DMS79 treated with DMSO at 0.1 percent for 48 hours (cell line): Measurements from ENCODE around the gene NPLOC4.
"Not testable (repeated sequence)": the region's sequence is repeated elsewhere in the genome, so short reads cannot be mapped to it uniquely, and the experiment has no call there.

Source experiments
- DNase-seq: peaks from one replicate; lab custom pipeline; 2025; lab: John Stamatoyannopoulos, UW

NPLOC4 gene

DNA sequence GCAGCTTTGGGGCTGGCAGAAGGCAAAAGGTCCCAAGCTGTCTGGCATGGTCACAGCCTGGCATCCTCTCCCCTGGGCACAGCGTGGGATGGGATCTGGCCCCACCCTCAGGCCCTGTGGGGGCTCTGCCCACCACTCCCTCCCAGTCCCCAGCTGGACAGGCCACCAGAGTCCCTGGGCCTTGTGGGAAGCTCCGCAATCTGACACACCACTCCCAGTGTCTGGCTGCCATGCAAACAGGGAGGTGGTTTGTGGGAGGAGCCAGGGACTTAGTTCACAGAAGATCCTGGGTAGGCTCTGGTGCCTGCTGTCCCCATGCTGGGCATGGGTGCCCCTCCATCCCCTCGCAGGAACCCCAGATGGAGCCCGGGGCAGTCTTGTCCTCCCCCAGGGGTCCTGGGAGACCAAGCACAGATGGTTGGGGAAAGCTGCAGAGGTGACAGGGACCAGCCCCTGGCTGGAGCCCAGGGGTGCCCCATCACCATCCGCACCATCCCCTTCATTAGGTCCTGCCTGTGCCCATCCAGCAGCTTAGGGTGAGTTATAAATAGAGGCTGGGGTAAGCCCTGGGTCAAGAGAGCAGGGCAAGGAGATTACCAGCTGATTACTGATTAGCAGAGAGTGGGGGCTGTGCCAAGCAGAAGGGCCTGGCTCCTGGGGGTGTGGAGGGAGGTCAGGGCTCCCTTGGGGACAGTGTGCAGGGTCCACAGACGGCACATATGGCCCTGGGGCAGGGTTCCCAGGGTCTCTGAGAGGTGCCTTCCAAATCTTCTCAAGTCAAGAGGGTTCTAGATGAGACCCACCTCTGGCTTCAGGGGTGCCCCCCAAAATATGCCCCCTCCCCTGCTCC lies 102.5 kb downstream of the NPLOC4 start:
- no peak for DNase-seq

DNA sequence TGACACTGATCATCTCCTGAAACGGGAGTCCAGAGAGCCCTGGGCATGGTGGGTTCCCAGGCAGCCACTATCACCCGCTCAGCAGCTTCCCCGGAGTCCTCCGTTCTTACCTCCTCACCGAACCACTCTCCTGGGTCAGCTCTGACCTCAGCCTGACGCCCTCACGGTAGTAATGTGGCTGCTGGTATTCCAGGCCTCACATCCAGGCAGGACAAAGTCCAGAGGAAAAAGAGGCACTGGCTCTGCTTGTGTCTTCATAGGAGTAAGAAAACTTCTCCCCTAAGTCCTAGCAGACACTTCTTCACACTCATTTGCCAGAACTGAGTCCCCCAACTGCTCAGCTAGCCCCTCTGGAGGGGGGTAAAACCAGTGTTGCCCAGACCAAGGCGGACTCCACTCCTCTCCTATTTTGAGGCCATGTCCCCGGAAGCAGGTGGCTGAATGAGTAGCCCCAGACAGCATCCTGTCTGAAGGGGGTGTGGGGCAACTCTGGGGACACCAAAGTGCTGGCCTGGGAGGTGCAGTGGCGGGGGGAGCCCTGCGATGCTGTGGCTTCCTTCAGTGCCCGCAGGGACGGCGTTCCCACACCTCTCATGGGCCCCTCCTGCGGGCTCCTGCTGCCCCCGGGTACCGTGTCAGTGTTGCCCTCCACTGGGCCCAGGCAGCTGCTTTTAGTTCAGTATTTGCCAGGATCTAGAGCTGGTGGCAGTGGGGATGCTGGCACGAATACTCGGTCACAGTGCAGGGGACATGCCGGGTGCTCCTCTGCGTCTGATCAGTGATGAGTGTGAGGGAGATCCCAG lies 103.4 kb downstream of the NPLOC4 start:
- DNase-seq, result no peak

DNA sequence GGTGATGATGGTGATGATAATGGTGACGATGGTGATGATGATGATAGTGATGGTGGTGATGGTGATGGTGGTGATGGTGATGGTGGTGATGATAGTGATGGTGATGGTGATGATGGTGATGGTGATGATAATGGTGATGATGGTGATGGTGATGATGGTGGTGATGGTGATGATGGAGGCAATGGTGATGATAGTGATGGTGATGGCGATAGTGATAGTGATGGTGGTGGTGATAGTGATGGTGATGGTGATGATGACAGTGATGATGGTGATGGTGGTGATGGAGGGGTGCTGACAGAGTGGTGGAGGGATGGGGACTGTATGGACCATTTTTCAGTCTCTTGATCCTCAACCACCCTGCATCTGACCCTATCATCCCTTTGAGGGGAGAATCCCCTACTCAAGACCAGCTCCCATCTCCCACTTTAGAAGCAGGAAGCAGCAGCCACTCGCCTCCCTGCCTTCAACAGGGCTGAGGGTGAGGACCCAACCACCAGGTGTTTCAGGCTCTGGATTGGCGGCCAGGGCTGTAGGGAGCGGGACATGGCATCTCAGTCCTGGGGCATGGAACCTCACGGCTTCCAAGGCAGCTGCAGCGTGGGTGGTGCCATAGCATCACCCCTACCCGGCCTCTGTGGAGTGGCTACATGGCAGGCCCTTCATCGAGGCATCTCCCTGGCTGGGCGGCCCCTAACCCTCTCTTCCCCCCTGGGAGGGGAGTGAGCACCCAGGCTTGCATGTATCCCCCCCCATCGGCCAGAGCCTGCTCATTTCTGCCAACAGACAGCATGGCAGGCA lies 104.2 kb downstream of the NPLOC4 start:
- DNase-seq, result no peak

DNA sequence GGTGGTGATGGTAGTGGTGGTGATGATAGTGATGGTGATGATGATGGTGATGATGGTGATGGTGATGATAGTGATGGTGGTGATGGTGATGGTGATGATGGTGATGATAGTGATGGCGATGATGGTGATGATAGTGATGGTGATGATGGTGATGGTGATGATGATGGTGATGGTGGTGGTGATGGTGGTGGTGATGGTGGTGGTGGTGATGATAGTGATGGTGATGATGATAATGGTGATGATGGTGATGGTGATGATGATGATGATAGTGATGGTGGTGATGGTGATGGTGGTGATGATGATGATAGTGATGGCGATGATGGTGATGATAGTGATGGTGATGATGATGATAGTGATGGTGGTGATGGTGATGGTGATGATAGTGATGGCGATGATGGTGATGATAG lies 104.9 kb downstream of the NPLOC4 start:
- DNase-seq, result not testable (repeated sequence)

DNA sequence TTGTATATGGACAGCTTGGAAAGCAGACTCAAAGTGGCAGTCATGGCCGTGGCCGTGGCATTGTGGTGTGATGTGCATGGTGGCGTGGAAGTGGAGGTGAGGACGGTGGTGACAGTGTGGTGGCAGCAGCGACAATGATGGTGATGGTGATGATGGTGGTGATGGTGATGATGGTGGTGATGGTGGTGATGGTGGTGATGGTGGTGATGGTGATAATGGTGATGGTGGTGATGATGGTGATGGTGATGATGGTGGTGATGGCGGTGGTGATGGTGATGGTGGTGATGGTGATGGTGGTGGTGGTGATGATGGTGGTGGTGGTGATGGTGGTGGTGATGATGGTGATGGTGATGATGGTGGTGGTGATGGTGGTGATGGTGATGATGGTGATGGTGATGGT lies 105.9 kb downstream of the NPLOC4 start:
- not testable (repeated sequence) for DNase-seq

DNA sequence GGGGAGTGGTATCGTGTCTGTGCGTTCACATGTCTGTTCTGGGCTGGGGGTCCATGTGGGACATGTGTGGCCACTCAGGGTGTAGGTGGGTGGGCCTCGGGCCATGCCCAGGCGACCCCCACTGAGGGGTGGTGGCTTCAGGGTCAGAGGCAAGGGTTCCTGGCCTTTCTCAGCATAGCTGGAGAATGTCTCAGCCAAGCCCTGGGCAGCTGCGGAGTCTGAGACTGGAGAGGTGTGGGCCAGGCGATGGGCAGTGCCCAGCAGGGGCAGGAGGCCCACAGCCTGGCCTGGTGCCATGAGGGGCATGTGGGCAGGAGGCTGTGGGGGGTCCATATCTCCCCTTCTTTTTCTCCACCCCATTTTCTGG lies 107.5 kb downstream of the NPLOC4 start:
- no peak for DNase-seq

DNA sequence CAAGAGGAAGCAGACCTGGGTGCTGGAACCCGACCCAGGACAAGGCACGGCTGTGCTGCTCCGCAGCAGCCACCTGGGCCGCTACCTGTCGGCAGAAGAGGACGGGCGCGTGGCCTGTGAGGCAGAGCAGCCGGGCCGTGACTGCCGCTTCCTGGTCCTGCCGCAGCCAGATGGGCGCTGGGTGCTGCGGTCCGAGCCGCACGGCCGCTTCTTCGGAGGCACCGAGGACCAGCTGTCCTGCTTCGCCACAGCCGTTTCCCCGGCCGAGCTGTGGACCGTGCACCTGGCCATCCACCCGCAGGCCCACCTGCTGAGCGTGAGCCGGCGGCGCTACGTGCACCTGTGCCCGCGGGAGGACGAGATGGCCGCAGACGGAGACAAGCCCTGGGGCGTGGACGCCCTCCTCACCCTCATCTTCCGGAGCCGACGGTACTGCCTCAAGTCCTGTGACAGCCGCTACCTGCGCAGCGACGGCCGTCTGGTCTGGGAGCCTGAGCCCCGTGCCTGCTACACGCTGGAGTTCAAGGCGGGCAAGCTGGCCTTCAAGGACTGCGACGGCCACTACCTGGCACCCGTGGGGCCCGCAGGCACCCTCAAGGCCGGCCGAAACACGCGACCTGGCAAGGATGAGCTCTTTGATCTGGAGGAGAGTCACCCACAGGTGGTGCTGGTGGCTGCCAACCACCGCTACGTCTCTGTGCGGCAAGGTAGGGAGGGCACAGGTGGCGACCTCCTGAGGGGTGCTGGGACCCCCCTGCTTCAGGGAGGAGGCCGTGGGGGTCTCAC lies 108.1 kb downstream of the NPLOC4 start:
- DNase-seq, result no peak

DNA sequence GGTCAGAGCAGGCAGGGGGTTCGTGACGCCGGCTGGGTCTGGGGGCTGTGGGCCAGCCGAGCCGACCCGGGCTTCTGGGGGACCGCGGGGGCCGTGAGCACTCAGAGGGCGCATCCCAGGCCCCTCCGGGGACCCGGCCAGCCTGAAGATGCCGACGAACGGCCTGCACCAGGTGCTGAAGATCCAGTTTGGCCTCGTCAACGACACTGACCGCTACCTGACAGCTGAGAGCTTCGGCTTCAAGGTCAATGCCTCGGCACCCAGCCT lies 108.6 kb downstream of the NPLOC4 start:
- no peak for DNase-seq

DNA sequence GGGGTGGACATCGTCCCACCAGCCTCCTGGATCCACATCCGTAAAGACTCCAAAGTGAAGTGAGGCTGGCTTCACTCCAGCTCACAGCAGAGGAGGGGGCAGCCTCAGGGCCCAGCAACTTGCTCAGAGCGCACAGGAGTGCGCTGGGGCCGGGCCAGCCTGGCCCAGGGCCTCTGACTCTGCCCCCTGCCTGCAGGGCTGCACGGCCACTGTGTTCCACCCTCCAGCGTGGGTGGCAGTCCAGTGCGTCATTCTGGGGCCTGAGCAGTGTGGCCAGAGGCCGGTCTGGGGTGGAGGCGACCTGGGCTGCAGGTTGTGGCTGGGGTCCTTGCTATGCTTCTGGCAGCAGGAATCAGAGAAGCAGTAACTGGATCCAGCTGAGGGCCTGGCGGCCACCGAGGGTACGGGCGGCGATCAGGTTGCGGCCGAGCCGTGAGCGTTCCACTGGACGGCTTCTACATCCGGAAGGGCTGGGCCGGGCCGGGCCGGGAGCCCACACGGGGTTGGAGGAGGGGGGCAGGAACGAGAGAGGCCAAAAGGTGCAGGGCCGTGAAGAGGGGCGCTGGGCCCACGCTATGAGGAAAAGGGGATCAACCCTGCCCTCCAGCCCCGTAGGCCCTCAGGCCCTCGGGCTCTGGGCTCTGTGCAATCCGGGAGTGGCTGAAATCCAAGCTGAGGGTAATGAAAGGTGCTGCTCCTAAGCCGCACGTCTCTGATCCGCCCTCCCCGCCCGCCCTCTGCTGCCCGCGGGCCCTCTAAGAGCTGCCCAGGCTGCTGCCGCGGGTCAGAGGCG lies 109.1 kb downstream of the NPLOC4 start, which contains the start of gene FSCN2:
Gene FSCN2, plus strand, starts transcription at position 787 of the 793 bp plus-strand sequence. CDS start 155 bp downstream, outside the sequence.
- no peak for DNase-seq

DNA sequence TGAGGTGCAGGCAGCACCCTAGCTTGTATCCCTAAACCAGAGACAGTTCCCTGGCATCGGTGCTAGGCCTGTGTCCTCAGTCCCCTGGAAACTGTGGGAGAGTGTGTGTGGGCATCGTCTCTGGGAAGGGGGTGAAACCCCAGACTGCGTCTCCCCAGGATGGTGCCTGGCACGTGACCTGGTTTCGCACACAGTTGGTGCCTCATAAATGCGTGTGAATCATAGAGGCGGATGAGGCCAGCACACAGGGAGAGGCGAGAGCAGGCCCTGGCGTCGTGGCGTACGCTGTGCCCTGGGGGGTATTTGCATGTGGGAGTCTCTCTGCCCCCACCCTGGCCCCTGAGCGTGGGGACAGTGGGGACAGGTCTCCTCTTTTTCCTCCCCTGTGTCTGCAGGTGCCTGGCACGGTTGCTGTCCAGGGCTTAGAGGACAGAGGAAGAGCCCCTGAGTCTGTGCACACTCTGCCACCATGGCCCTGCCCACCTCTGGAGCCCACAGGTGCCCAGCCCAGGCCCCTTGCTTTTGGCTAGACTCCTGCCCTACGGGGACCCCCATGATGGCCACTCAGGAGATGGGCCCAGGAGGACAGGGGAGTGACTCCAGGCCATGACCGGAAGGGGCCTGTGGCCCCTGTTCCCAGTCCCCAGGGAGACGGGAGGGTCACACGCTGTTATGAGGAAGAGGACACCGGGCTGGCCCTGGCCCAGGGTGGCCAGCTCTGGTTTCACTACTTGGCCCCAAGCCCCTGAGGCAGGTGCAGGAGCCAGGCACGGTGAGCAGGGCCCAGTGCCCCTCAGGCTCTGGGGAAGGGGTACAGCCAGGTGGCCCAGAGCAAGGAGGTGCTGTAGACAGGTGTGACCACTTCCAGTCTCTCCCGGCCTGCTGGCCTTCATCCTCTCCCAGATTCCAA lies 110.0 kb downstream of the NPLOC4 start:
- DNase-seq, result no peak

DNA sequence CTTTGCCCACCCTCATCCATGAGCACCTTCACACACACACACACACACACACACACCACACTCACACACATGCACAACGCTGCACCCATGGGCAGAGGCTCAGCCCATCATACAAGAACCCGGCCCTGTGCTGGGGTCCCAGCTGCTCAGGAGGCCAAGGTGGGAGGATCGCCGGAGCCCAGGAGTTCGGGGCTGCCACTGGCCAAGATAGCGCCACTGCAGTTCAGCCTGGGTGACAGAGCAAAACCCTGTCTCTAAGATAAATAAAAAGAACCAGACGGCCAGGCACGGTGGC lies 112.1 kb downstream of the NPLOC4 start:
- no peak for DNase-seq

DNA sequence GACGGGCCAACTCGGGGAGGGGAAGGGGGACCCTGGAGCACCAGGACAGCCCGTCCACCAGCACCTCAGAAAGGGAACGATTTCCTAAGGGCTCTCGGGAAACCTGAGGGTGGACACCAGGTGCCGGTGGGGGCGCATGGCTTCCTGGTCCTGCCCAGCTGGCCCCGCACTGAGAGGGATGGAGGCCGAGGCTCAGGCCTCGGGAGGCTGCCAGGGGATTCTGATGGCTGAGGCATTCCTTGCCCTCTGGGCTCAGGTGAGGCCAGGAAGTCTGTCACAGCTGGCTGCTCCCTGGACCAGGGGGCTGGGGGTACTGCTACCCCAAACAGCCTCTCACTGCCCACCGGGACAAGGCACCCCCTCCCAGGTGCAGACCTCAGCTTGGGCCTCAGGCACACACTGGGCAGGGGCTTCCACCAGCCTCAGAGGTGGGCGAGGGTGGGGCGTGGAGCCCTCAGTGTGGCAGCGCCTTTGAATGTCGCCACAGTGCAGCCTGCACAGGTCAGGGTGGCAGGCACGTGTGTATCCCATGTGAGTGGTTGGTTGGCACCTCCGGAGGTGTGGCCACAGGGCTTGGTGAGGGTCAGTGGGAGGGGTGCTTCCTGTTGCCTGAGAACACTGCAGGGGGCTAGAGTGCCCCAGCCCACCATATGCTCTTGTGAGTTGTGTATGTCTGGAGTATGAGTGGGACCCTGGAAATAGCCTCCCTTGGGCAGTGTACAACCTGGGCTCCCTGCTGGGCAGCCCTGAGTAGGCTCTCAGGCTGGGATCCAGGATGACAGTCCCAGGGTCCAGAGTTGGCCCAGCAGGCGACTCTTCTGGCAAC lies 112.7 kb downstream of the NPLOC4 start:
- DNase-seq, result no peak

DNA sequence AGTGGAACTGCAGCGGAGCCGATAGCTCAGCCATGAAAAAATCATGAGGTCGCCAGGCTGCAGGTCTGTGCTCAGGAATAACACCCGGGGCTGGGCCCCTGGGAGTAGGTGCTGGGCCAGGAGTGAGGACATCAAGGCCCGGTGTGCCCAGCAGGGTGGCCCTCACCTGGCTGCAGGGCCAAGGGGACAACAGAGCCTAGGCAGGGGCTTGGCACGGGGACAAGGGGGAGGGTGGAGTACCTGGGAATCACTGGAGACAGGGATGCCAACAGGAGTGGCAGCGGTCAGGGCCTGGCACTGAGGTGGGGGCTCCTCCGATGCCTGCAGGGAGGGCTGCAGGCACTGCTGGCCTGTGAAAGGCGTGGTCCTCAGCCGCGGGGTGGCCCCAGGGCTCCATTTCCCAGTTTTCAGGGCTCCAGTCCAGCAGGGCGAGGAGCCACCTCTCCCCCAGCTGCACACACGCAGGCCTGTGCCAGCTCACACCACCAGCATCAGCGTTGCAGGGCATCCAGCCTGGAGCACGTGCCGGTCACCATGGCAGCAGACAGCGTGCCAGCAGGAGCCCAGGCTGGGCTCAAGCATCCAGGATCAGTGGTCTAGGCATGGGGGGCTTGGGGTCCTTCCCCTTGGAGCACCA lies 113.4 kb downstream of the NPLOC4 start:
- peak; percentile 51 for DNase-seq

DNA sequence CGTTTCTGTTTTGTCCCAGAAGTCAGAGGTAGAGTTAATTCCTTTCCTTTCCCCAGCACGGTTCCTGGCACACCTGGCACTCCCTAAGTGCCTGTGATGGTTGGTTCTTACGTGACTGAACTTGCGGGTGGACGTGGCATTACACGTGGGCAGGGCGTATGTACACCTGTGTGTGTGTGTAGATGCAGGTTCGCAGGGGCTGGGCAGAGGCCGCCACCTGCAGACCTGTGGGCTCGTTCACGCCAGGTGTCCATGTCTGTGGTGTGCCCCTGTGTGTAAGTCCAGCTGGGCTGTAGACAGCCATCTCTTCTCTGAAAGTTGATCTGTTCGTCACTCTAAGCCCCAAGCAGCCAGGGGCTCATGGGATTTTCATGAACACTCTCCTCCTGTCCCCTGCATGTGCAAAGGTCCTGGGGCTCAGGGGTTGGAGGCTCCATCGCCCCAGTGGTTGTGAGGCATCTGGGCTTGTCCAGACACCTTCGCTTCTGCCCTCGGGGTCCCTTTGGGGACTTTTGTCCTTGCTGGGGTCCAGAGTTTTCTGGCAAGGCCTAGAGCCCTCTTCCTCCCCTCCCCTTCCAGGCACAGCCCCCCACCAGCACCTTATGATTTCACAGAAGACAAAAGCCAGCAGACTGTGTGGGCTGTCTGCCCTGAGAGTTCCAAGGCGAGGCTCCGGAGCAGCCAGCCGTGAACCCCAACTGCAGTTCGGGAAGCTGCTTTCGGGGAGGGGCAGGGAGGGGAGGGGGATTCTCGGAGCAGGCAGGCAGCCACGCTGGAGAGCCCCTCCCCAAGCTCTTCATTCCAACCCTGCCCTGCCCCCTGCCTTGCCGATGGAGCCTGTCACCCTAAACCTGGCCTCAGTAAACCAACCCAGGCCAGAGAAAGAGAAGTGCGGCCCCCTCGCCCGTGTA lies 114.2 kb downstream of the NPLOC4 start:
- peak; percentile 58 for DNase-seq

DNA sequence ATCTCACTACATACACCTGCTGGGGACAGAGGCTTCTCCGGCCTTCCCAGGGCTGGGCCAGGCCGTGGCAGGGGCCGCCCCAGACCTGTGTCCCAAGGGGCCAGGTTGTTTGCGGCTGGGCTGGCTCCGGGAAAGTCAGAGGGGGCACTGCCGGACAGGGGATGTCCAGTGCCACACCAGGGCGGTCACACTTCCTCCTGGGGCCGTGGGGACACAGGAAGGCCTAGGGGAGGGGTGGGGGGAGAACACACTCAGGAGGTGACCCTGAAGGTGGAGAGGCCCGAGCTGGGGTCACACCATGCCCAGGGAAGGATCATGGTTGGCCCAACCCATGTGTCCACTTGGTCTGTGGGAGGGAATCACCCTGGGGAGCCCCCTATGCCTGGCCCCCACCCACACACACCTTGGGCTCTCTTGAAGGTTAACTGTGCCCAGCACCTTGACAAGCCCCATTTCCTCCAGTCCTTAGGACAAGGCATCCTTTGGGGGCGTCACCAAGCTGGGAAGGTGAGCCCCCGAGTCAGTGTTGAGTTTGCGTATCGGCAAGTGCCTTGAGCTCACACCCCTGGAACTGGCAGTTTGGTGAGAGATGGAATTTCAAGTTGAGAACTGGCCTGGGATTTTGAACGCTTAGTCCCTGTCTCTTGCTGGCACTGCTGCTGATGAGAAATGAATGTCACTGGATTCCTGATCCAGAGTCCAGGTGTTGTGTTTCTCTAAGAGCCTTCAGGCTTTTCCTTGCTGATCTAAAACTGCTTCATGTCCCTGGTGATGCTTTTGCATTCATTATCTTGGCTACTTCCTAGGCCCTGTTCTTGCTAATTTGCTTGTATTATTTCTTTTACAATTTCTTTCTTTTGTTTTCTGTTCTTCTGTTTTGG lies 116.7 kb downstream of the NPLOC4 start:
- DNase-seq, result no peak

DNA sequence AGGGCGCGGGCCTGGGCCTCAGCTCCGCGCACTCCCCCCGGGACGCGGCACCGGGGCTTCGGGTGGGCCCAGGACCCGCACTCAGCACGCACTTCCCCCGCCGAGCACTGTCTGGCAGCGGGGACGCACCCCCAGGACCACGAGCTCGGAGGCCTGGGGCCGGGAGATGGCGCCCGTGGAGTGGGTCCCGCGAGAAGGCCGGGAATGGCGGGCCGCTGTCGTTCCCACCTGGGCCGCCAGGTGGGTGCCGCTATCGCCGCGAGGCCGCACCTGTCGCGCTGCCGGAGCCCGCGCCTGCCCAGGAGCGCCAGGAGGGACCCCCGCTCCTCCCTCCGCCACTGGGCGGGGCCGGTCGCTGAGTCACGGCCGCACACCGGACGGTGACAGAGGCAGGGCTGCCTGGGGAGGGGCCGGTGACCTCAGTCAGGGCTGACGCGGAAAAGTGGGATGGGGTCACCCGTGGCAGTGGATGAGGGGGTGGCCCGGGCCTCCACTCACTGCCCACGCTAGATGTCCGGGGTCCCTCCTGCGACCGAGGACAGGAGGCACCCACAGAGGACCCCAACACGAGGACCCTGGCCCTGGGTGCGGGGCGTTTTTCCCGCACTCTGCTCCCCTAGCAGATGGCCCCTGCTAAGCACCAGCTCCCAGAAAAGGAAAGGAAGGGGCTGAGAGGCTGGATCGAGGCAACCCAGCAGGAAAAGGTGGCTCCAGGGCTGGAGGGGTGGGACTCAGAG lies 117.5 kb downstream of the NPLOC4 start:
- peak; percentile 35 for DNase-seq
